ENCODE results near the gene C2orf15.
"Not testable (repeated sequence)": the region's sequence is repeated elsewhere in the genome, so short reads cannot be mapped to it uniquely, and the experiment has no call there.

Gene C2orf15

GRCh38 chr2:99169534-99169933 lies 28.0 kb downstream of the C2orf15 start:
- DNase-seq = no peak

- DNase-seq = no peak
Observed at GRCh38 chr2:99171377-99172140, 30.1 kb downstream of the C2orf15 start.

- peak; percentile 88 for DNase-seq
Observed at GRCh38 chr2:99180755-99181623, 39.5 kb downstream of the C2orf15 start, which contains the start of the genes MITD1 and MRPL30. Gene MITD1 (minus strand): TSS chr2:99181058. CDS start chr2:99180981, 77 bp downstream. Gene MRPL30 (plus strand): TSS chr2:99181184. CDS start chr2:99186204, 5,020 bp downstream.

GRCh38 chr2:99181624-99182000 lies 40.1 kb downstream of the C2orf15 start:
- no peak for DNase-seq

GRCh38 chr2:99183025-99183424 lies 41.5 kb downstream of the C2orf15 start:
- DNase-seq = no peak

- no peak for DNase-seq
Observed at GRCh38 chr2:99184811-99185210, 43.3 kb downstream of the C2orf15 start.

GRCh38 chr2:99187011-99187410 lies 45.5 kb downstream of the C2orf15 start:
- no peak for DNase-seq

GRCh38 chr2:99188357-99188756 lies 46.9 kb downstream of the C2orf15 start:
- no peak for DNase-seq

- no peak for DNase-seq
Observed at GRCh38 chr2:99190548-99190947, 49.0 kb downstream of the C2orf15 start.

- DNase-seq = not testable (repeated sequence)
Observed at GRCh38 chr2:99192364-99192763, 50.9 kb downstream of the C2orf15 start.

- no peak for DNase-seq
Observed at GRCh38 chr2:99198103-99198841, 56.8 kb downstream of the C2orf15 start.

- no peak for DNase-seq
Observed at GRCh38 chr2:99200076-99200800, 58.7 kb downstream of the C2orf15 start.
